Measurements from ENCODE around the gene SACM1L.

DNA sequence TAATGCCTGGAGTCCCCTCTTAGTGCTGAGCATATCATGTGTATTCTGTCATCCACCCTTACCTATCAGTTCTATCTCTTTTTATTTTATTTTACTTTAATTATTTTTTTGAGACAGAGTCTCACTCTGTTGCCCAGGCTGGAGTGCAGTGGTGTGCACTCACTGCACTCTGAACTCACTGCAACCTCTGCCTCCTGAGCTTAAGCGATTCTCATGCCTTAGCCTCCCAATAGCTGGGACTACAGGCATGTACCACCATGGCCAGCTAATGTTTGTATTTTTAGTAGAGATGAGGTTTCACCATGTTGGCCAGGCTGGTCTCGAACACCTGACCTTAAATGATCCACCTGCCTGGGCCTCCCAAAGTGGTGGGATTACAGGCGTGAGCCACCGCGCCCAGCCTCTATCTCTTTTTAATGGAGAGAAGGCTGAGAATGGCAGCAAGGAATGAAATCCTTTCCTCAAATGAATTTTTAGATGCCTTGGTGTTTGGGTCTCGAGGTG lies 11.4 kb downstream of the SACM1L start:
- TF ChIP-seq, protein P1, sequence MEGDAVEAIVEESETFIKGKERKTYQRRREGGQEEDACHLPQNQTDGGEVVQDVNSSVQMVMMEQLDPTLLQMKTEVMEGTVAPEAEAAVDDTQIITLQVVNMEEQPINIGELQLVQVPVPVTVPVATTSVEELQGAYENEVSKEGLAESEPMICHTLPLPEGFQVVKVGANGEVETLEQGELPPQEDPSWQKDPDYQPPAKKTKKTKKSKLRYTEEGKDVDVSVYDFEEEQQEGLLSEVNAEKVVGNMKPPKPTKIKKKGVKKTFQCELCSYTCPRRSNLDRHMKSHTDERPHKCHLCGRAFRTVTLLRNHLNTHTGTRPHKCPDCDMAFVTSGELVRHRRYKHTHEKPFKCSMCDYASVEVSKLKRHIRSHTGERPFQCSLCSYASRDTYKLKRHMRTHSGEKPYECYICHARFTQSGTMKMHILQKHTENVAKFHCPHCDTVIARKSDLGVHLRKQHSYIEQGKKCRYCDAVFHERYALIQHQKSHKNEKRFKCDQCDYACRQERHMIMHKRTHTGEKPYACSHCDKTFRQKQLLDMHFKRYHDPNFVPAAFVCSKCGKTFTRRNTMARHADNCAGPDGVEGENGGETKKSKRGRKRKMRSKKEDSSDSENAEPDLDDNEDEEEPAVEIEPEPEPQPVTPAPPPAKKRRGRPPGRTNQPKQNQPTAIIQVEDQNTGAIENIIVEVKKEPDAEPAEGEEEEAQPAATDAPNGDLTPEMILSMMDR (IDR thresholded peaks at IDR 0.05; ENCODE audit: low read depth, low read length, missing input control) = no peak
- TF ChIP-seq TAF1 (conservative IDR thresholded peaks at IDR 0.05) (no peak), RAD21 (IDR thresholded peaks at IDR 0.05) (no peak), JUND (IDR thresholded peaks at IDR 0.05) (no peak), YY1 (IDR thresholded peaks at IDR 0.05) (no peak), SP1 (IDR thresholded peaks at IDR 0.05) (no peak), GABPA (IDR thresholded peaks at IDR 0.05 in 1 of 2, conservative IDR thresholded peaks at IDR 0.05 in 1 of 2) (no peak)
- TF ChIP-seq, protein P2, sequence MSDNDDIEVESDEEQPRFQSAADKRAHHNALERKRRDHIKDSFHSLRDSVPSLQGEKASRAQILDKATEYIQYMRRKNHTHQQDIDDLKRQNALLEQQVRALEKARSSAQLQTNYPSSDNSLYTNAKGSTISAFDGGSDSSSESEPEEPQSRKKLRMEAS (IDR thresholded peaks at IDR 0.05) = no peak
- TF ChIP-seq, protein P3, sequence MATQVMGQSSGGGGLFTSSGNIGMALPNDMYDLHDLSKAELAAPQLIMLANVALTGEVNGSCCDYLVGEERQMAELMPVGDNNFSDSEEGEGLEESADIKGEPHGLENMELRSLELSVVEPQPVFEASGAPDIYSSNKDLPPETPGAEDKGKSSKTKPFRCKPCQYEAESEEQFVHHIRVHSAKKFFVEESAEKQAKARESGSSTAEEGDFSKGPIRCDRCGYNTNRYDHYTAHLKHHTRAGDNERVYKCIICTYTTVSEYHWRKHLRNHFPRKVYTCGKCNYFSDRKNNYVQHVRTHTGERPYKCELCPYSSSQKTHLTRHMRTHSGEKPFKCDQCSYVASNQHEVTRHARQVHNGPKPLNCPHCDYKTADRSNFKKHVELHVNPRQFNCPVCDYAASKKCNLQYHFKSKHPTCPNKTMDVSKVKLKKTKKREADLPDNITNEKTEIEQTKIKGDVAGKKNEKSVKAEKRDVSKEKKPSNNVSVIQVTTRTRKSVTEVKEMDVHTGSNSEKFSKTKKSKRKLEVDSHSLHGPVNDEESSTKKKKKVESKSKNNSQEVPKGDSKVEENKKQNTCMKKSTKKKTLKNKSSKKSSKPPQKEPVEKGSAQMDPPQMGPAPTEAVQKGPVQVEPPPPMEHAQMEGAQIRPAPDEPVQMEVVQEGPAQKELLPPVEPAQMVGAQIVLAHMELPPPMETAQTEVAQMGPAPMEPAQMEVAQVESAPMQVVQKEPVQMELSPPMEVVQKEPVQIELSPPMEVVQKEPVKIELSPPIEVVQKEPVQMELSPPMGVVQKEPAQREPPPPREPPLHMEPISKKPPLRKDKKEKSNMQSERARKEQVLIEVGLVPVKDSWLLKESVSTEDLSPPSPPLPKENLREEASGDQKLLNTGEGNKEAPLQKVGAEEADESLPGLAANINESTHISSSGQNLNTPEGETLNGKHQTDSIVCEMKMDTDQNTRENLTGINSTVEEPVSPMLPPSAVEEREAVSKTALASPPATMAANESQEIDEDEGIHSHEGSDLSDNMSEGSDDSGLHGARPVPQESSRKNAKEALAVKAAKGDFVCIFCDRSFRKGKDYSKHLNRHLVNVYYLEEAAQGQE (IDR thresholded peaks at IDR 0.05) = no peak
- TF ChIP-seq, protein P4, sequence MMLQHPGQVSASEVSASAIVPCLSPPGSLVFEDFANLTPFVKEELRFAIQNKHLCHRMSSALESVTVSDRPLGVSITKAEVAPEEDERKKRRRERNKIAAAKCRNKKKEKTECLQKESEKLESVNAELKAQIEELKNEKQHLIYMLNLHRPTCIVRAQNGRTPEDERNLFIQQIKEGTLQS (IDR thresholded peaks at IDR 0.05) = no peak

Data from liver (tissue), 3 donors.